RWPE2 (cell line): ENCODE measurements around the gene ACTL10.

Experiments
- ATAC-seq: fragments of 200-7000 bp; cut with Tn5 transposase; 3 replicates; pipeline ENCODE4 v1.9.1; 2021; ENCODE audit warnings: low read depth
- DNase-seq: peaks from one replicate; pipeline ENCODE4 v3.0.0-alpha.2; 2020; ENCODE audit warnings: low spot score
- H3K27ac ChIP-seq: fragments of 450-650 bp; 2 replicates; pipeline ENCODE4 v1.5.1; 2017; ENCODE audit warnings: mild to moderate bottlenecking; ENCODE audit not compliant: poor library complexity, severe bottlenecking
- H3K27me3 ChIP-seq: fragments of 250-450 bp; sonication (Bioruptor Pico); 2 replicates; pipeline ENCODE4 v1.5.1; 2021; ENCODE audit warnings: mild to moderate bottlenecking, moderate library complexity; ENCODE audit not compliant: insufficient read depth, poor library complexity, severe bottlenecking
- H3K36me3 ChIP-seq: fragments of 250-450 bp; sonication (Bioruptor Pico); 2 replicates; pipeline ENCODE4 v1.5.1; 2020; ENCODE audit warnings: low read depth, mild to moderate bottlenecking, moderate library complexity
- H3K4me1 ChIP-seq: fragments of 250-450 bp; sonication (Bioruptor Pico); 2 replicates; pipeline ENCODE4 v1.5.1; 2021; ENCODE audit warnings: mild to moderate bottlenecking, moderate library complexity; ENCODE audit not compliant: insufficient read depth, poor library complexity, severe bottlenecking
- H3K4me3 ChIP-seq: fragments of 250-450 bp; sonication (Bioruptor Pico); 2 replicates; pipeline ENCODE4 v1.5.1; 2021; ENCODE audit warnings: mild to moderate bottlenecking, moderate library complexity; ENCODE audit not compliant: severe bottlenecking
- H3K9me3 ChIP-seq: fragments of 250-450 bp; sonication (Bioruptor Pico); 2 replicates; pipeline ENCODE4 v1.5.1; 2021; ENCODE audit warnings: mild to moderate bottlenecking, moderate library complexity; ENCODE audit not compliant: severe bottlenecking
- CTCF ChIP-seq: fragments of 450-650 bp; IDR thresholded peaks from one replicate; pipeline ENCODE4 v1.5.1; 2017; ENCODE audit warnings: mild to moderate bottlenecking, moderate library complexity; ENCODE audit not compliant: poor library complexity, severe bottlenecking

Gene ACTL10

GRCh38 chr20:33666293-33667244 lies at the start of gene ACTL10:
Gene ACTL10 (plus strand): TSS chr20:33666943. CDS start chr20:33667498, 555 bp downstream.
- peak within 1 kb of the TSS; percentile 39 for H3K4me3 ChIP-seq
- peak; percentile 100 for DNase-seq
- no peaks in the 10 kb centered on the region for H3K9me3 ChIP-seq
- peaks cover 3% of the 10 kb centered on the region for H3K4me1 ChIP-seq
- no peaks in the 10 kb centered on the region for H3K27me3 ChIP-seq
- peak; percentile 68 for ATAC-seq
- H3K36me3 ChIP-seq, result peaks cover 9% of the 10 kb centered on the region
- TF ChIP-seq CTCF, result no peak
- H3K27ac ChIP-seq, result peak within 1 kb of the TSS; percentile 44

DNA sequence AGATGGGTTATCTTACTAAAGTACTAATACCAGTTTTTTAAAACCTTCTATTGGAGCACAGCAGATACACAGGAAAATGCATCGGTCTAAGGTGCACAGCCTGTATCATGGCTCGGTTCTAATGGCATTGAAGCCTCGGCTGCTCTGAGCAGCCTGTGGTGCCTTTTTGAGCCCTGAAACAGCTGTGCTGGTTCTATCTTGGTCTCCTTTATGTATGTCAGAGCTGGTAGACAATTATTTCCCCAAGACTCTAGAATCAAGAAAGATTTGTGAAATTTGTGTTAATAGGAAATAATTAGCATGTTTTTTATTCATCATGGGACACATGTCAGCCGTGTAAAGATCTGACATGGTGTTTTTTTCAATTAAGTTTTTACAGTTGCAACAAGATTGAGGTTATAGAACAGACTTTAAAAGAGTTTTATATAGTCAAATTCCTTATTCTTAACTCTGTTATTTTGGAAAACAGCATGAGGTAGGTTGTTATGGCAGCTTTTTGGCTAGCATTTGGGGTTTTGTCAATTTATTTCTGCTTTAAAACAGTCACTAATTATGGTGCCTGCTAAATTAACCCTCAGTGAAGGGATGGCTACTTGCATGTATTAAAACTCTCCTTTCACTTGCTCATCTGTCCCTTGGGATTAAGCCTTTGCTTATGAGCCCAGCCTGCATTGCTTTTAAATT lies 44.9 kb upstream of the ACTL10 start:
- ATAC-seq (no peak), DNase-seq (no peak)
- Histone ChIP-seq H3K27me3 (no peaks in the 10 kb centered on the region), H3K36me3 (peaks cover 45% of the 10 kb centered on the region), H3K9me3 (no peaks in the 10 kb centered on the region), H3K27ac (no peak overlapping the region), H3K4me3 (no peak overlapping the region), H3K4me1 (no peaks in the 10 kb centered on the region)
- TF ChIP-seq CTCF, result no peak

DNA sequence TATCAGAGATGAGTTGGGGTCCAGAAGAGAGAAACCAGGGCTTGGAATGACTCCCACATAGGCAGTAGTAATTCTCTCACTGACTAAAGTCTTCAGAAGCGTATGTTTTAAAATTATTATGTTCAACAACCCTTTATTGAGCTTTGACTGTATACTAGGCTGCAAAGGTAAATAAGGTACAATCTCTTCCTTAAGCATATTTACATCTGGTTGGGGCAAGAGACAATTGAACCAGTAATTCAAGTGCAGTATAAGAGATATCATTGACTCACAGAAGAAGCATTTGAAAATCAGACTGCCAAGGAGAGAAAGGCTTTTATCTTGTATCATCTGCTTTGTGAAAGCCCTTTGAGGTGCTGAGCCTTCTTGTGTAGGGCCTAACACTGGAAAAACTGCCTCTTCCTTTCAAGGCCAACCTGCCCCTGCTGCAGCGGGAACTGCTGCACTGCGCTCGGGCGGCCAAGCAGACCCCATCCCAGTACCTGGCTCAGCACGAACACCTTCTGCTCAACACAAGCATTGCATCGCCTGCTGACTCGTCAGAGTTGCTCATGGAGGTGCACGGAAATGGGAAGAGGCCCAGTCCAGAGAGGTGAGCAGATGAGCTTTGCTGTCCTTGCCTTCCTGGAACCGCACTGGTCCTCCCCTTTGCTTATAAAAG lies 43.9 kb upstream of the ACTL10 start:
- peak; percentile 30; the same call in 1 of the 3 replicates for ATAC-seq
- Histone ChIP-seq H3K36me3 (peaks cover 43% of the 10 kb centered on the region), H3K4me1 (no peaks in the 10 kb centered on the region)

DNA sequence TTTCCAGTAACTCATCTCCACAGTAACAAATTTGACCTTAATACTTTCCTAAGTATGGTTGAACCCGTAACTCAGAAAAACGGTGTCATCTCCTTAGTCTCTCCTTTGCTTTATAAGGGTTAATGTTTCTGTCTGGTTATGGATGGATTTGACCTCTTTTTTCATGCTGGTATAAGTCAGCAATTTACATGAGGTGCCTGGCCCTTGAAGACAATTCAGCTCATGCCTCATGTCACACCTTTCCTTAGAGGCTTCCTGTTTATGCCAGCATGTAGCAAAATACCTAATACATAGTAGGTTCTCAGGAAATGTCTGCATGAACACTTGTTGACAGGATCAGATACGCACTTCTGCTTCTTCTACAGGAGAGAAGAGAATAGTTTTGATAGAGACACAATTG lies 42.3 kb upstream of the ACTL10 start:
- peaks cover 57% of the 10 kb centered on the region for H3K36me3 ChIP-seq
- no peak for DNase-seq

More for the DNA sequence above, 43.9 kb upstream of the ACTL10 start:
- Histone ChIP-seq H3K9me3 (no peaks in the 10 kb centered on the region), H3K27me3 (no peaks in the 10 kb centered on the region), H3K4me3 (no peak overlapping the region), H3K27ac (no peak overlapping the region)
- TF ChIP-seq CTCF, result no peak
- no peak for DNase-seq

More for the DNA sequence above, 42.3 kb upstream of the ACTL10 start:
- H3K9me3 ChIP-seq, result no peaks in the 10 kb centered on the region
- no peaks in the 10 kb centered on the region for H3K27me3 ChIP-seq
- ATAC-seq, result no peak
- TF ChIP-seq CTCF, result no peak
- H3K4me1 ChIP-seq, result no peaks in the 10 kb centered on the region
- no peak overlapping the region for H3K27ac ChIP-seq
- H3K4me3 ChIP-seq, result no peak overlapping the region
